GM18505 (cell line): ENCODE data around the gene WDFY2.
A peak's percentile ranks its signal among the peaks of the same experiment; 100 is the strongest.
"Not testable (repeated sequence)": the region's sequence is repeated elsewhere in the genome, so short reads cannot be mapped to it uniquely, and the experiment has no call there.

Experiments
- ATAC-seq: cut with Tn5 transposase; IDR thresholded peaks from one replicate; pipeline ENCODE4 v1.9.1; 2021; ENCODE audit not compliant: unreplicated experiment
- POLR2A ChIP-seq: IDR thresholded peaks from 4 replicates; pipeline ENCODE4 v1.6.1; 2011; ENCODE audit warnings: borderline replicate concordance; ENCODE audit not compliant: insufficient read depth, insufficient read length; ENCODE audit errors: extremely low read depth

The WDFY2 gene

DNA sequence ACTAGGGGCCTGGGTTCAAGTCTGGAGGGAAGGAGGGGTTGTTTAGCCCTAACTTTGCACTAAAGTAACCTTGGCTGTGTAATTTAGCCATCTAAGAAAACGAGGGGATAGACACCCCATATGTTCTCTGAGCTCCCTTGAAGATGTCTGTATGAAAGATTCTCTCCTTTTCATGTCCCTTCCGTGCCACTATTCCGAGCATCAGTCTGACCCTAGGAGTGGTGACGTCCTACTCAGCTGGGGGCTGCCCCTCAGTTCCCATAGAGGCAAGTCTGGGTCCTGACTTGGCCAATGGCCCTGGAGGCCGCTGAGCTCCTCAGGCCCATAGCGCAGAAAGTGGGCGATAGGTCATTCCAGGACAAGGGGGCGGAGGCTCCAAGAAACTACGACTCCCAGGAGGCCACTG lies 790 bp upstream of the WDFY2 start:
- no peak for ATAC-seq
- no peak for TF ChIP-seq POLR2A

DNA sequence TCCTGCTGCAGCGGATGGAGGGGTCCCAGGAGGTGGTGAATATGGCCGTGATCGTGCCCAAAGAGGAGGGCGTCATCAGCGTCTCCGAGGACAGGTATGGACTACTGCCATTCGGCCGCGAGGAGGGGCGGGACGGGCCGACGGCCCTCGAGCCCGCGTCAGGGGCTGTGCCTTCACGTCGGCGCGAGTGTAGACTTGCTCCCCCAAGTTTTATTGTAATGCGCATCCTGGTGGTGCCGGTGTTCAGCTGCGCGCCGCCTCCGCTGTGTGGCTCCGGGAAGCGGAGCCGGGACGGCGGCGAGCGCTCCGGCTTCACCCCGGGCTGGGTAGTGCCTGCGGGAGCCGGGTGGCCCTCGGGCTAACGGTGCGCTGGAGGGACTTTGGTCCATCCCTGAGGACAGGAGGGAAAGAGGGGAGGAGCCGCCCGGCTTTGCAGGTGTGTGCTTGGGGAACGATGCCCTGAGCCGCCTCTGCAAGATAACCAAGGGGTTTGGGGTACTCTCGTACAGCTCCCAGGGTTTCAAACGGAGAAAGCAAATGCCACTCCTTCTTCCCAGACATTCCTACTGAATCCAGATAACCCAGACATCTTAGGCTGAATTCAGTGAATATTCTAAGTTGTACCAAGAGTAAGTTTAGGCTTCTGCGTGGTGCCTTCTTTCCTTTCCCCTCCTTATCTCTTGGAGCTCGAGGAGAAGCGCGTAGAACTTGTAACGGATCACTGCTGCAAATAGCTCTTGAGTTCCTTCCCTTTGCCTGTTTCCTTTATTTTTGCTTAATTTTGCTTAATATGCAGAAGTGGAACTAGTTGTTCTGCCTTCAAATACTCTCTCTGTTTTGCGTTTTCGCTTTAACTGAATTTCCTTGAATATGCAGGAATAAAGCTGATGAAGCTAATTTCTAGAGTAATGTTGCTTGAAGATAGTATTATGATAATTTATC lies 740 bp downstream of the WDFY2 start:
- TF ChIP-seq POLR2A, result no peak
- ATAC-seq, result peak; percentile 33

- ATAC-seq, result no peak
- TF ChIP-seq POLR2A, result no peak
These were observed 1.4 kb downstream of the WDFY2 start for GRCh38 chr13:51585696-51586095.

DNA sequence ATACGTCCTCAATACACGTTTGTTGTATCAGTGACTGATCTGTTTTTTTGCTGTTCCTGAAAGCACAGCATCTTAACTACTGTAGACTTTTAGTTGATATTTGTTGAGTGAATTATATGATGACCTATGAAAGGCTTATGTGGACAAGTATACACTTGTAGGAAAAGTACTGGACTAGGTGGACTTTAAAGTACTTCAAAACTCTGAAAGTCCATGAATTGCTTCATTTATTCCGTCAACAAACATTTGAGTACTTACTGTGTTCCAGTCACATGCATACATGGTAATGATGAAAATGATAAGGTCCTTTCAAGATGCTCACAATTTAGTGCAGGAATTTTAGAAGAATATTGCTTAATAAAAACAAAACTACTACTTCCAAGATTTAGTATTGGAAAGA lies 3.1 kb downstream of the WDFY2 start:
- no peak for TF ChIP-seq POLR2A
- ATAC-seq, result no peak

DNA sequence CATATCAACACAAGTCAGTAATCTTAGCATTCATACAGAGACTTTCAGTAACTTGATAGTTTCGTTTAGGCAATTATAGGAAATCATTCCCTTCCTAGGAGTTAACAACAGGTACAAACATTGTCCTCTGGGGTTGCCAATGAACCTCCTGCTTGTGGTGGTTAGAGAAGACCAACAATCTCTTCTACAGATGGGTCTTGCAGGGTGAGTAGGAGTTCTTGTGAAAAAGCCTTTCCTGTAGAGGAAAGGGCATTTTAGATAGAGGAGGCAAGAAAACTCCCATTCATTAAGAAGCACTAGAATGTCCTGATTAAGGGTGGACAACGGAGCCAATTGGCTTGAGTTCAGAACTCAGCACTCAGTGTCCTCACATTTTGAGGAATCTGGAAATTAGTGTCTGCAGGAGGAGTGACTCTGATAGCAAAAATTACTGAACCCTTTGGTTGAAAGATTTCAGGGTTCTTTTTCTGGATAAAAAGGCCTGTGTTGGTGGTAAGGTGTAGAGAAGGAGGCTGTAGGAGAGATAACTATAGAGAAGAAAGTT lies 4.2 kb downstream of the WDFY2 start:
- no peak for TF ChIP-seq POLR2A
- ATAC-seq, result no peak

DNA sequence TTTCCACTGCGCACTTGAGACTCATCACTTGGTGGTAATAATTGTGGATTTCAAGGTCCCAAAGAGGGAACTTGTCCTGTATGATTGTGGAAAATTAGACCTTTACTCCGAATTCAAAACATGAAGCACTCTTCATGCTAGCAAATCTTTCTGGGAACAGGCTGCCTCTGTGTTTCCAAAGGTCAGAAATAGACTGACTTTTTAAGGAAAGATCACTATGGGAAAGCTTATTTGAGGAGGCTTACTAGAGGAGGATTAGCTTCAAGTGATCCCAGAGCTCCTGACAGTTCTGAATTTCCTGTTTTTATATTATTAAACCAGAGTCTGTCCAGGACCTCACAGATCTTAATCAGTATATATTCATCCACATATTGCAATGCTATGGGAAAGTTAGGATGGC lies 5.5 kb downstream of the WDFY2 start:
- no peak for ATAC-seq
- no peak for TF ChIP-seq POLR2A

GRCh38 chr13:51590231-51590970 lies 6.1 kb downstream of the WDFY2 start:
- TF ChIP-seq POLR2A, result no peak
- ATAC-seq, result no peak

- TF ChIP-seq POLR2A, result no peak
- no peak for ATAC-seq
These were observed 6.8 kb downstream of the WDFY2 start for GRCh38 chr13:51590971-51591627.

DNA sequence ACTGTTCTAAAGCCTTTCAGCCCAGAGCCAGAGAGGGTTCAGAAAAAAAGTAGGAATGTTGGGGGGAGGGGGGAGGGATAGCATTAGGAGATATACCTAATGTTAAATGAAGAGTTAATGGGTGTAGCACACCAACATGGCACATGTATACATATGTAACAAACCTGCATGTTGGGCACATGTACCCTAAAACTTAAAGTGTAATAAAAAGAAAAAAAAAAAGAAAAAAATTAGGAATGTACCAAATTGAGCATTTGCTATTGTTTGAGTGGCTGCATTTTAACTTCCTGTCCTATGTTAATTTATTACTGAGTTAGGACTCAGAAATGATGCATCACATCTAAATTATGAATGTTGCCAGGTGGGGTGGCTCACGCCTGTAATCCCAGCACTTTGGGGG lies 7.7 kb downstream of the WDFY2 start:
- ATAC-seq, result not testable (repeated sequence)

DNA sequence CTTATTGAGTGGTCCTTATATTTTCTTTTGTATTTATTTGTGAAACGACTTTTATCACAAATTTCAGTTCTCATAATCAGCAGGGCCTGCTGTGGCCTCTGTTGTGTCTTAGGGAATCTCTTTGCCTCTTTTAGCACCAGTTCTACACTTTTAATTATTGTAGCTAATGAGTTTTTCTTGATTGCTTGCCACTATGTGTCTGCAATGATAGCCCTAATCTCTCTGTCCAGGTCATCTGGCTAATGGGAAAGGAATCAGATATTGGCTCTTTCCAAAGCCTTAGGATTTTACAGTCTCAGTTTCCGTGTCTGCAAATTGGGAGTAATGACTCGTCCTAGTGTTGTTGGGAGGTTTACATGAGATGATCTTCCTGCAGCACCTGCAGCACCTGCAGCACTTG lies 10.2 kb downstream of the WDFY2 start:
- ATAC-seq, result no peak
- TF ChIP-seq POLR2A, result no peak

DNA sequence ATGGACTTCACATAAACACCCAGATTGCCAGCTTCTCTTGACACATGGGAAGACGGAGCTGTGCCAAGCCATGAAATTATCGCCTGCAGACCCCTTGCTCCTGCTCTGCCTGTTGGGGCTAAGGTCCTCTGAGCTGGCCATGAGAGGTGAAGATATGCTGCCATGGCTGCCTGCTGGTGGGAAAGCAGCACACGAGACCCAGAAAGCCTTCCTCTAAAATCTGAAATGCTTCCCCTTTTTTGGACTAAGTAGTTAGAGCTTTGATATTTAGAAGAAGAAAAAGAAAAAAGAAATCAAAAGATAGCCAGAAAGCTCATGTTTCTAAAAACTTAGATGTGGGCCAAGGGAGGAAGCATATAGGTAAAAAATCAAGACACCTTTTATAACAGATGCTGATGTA lies 11.2 kb downstream of the WDFY2 start:
- no peak for TF ChIP-seq POLR2A
- no peak for ATAC-seq

- TF ChIP-seq POLR2A, result no peak
- ATAC-seq, result no peak
These were observed 12.3 kb downstream of the WDFY2 start for GRCh38 chr13:51596541-51596940.

GRCh38 chr13:51599444-51600176 lies 15.3 kb downstream of the WDFY2 start:
- no peak for ATAC-seq
- no peak for TF ChIP-seq POLR2A
